ENCODE data around the gene CDS2. TPM values are rescaled to one million over a fixed set of nuclear protein-coding genes. Genes with fewer than 3 reads are reported as not detected.

Gene CDS2
- total and polyA plus RNA-seq, 2 experiments from 2014 or later = 16.8 to 40.8 TPM

DNA sequence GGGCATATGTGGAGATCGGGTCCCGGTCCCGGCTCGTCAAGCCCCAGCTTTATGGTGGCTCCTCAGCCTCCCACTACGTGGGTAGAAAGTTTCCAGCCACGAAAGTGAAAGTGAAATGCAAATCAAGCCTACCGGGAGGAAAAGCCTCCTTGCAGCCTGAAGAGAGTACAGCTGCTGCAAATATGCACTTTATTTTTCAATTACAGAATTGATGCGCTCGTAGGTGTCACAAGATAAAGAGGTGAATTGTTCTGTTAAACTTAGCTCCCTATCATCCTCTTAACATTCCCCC lies 6.7 kb upstream of the CDS2 start (continued):
- TF ChIP-seq, protein P1, sequence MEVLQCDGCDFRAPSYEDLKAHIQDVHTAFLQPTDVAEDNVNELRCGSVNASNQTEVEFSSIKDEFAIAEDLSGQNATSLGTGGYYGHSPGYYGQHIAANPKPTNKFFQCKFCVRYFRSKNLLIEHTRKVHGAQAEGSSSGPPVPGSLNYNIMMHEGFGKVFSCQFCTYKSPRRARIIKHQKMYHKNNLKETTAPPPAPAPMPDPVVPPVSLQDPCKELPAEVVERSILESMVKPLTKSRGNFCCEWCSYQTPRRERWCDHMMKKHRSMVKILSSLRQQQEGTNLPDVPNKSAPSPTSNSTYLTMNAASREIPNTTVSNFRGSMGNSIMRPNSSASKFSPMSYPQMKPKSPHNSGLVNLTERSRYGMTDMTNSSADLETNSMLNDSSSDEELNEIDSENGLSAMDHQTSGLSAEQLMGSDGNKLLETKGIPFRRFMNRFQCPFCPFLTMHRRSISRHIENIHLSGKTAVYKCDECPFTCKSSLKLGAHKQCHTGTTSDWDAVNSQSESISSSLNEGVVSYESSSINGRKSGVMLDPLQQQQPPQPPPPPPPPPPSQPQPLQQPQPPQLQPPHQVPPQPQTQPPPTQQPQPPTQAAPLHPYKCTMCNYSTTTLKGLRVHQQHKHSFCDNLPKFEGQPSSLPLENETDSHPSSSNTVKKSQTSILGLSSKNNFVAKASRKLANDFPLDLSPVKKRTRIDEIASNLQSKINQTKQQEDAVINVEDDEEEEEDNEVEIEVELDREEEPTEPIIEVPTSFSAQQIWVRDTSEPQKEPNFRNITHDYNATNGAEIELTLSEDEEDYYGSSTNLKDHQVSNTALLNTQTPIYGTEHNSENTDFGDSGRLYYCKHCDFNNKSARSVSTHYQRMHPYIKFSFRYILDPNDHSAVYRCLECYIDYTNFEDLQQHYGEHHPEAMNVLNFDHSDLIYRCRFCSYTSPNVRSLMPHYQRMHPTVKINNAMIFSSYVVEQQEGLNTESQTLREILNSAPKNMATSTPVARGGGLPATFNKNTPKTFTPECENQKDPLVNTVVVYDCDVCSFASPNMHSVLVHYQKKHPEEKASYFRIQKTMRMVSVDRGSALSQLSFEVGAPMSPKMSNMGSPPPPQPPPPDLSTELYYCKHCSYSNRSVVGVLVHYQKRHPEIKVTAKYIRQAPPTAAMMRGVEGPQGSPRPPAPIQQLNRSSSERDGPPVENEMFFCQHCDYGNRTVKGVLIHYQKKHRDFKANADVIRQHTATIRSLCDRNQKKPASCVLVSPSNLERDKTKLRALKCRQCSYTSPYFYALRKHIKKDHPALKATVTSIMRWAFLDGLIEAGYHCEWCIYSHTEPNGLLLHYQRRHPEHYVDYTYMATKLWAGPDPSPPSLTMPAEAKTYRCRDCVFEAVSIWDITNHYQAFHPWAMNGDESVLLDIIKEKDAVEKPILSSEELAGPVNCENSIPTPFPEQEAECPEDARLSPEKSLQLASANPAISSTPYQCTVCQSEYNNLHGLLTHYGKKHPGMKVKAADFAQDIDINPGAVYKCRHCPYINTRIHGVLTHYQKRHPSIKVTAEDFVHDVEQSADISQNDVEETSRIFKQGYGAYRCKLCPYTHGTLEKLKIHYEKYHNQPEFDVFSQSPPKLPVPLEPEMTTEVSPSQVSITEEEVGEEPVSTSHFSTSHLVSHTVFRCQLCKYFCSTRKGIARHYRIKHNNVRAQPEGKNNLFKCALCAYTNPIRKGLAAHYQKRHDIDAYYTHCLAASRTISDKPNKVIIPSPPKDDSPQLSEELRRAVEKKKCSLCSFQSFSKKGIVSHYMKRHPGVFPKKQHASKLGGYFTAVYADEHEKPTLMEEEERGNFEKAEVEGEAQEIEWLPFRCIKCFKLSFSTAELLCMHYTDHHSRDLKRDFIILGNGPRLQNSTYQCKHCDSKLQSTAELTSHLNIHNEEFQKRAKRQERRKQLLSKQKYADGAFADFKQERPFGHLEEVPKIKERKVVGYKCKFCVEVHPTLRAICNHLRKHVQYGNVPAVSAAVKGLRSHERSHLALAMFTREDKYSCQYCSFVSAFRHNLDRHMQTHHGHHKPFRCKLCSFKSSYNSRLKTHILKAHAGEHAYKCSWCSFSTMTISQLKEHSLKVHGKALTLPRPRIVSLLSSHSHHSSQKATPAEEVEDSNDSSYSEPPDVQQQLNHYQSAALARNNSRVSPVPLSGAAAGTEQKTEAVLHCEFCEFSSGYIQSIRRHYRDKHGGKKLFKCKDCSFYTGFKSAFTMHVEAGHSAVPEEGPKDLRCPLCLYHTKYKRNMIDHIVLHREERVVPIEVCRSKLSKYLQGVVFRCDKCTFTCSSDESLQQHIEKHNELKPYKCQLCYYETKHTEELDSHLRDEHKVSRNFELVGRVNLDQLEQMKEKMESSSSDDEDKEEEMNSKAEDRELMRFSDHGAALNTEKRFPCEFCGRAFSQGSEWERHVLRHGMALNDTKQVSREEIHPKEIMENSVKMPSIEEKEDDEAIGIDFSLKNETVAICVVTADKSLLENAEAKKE (CRISPR knock-in tag; IDR thresholded peaks at IDR 0.05) = no peak
- TF ChIP-seq, protein P2, sequence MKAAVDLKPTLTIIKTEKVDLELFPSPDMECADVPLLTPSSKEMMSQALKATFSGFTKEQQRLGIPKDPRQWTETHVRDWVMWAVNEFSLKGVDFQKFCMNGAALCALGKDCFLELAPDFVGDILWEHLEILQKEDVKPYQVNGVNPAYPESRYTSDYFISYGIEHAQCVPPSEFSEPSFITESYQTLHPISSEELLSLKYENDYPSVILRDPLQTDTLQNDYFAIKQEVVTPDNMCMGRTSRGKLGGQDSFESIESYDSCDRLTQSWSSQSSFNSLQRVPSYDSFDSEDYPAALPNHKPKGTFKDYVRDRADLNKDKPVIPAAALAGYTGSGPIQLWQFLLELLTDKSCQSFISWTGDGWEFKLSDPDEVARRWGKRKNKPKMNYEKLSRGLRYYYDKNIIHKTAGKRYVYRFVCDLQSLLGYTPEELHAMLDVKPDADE (IDR thresholded peaks at IDR 0.05) = no peak
- no peak for TF ChIP-seq JUNB (IDR thresholded peaks at IDR 0.05; ENCODE audit: unreplicated experiment)

DNA sequence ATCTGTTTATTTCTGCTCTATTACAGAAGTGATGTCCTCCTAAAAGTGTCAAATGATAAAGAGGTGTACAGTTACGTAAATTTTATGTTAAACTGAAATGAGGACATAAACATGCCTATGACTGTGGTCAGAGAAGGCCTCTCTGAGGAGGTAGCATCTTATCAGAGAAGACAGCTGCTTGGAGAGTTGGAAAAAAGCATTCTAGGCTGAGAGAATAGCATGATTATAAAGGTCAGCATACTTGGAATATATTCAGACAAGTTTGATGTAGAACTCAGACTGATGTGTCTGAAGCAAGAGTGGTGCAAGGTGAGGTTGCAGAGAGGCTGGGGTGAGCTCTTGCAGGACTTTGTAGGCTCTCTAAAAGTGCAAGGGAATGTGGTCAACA lies 3.9 kb upstream of the CDS2 start:
- Mint-ChIP-seq H3K4me3 (no peak overlapping the region), H3K4me1 (peaks cover 23% of the 10 kb centered on the region), H3K27ac (no peak overlapping the region), H3K27me3 (ENCODE audit: insufficient read depth, low read depth, poor library complexity) (peaks cover 9% of the 10 kb centered on the region), H3K36me3 (ENCODE audit: low read depth) (peaks cover 15% of the 10 kb centered on the region), H3K9me3 (no peaks in the 10 kb centered on the region)
- ATAC-seq = no peak
- Histone ChIP-seq H3K4me3 (no peak overlapping the region), H3K27me3 (ENCODE audit: insufficient read depth) (no peaks in the 10 kb centered on the region), H4K20me1 (replicated peaks; ENCODE audit: insufficient read depth) (peaks cover 11% of the 10 kb centered on the region), H3K4me1 (ENCODE audit: insufficient read depth) (peaks cover under 1% of the 10 kb centered on the region; the same call in 1 of the 2 replicates), H3K27ac (ENCODE audit: low read depth) (no peak overlapping the region), H3F3A (replicated peaks; ENCODE audit: low read depth) (peaks cover 5% of the 10 kb centered on the region), H2AFZ (no peak overlapping the region), H3K4me2 (no peak overlapping the region), H3K9me2 (ENCODE audit: insufficient read depth) (no peaks in the 10 kb centered on the region), H3K79me2 (replicated peaks; ENCODE audit: insufficient read depth) (peaks cover 24% of the 10 kb centered on the region), H3K36me3 (ENCODE audit: insufficient read depth) (peaks cover 7% of the 10 kb centered on the region; the same call in 1 of the 2 replicates)
- DNase-seq (ENCODE audit: low spot score) = no peak
- TF ChIP-seq POLR2AphosphoS5 (IDR thresholded peaks at IDR 0.05; ENCODE audit: low read depth) = no peak
- TF ChIP-seq, protein P1 (CRISPR knock-in tag; IDR thresholded peaks at IDR 0.05) = no peak
- TF ChIP-seq CREB1 (CRISPR knock-in tag; IDR thresholded peaks at IDR 0.05; ENCODE audit: low read depth) = no peak
- no peak for TF ChIP-seq STAT1 (IDR thresholded peaks at IDR 0.05; ENCODE audit: unreplicated experiment)
